Stimulated activated CD4-positive, alpha-beta T cell treated with anti-CD3 and anti-CD28 coated beads, TNF-alpha, amount 100 ng/mL, for 1 hour (primary cell): ENCODE measurements around the gene GABBR2.

Source experiments
- DNase-seq, 3 donors: peaks; one replicate each; pipeline ENCODE4 v3.0.0-alpha.2; 2020; ENCODE audit warnings: low read depth in 3 of 3, low spot score in 1 of 3

Gene GABBR2

GRCh38 chr9:98264516-98264915 is 444.2 kb downstream of the GABBR2 start:
- DNase-seq = no peak

- DNase-seq = peak; percentile 58 to 70 (median 60)
Measured at GRCh38 chr9:98263482-98264357, 445.0 kb downstream of the GABBR2 start.

GRCh38 chr9:98263080-98263479 is 445.7 kb downstream of the GABBR2 start:
- DNase-seq = no peak

- no peak for DNase-seq
Measured at GRCh38 chr9:98262056-98262455, 446.7 kb downstream of the GABBR2 start.

- DNase-seq = no peak
Measured at GRCh38 chr9:98260635-98261034, 448.1 kb downstream of the GABBR2 start.

GRCh38 chr9:98259791-98260190 is 448.9 kb downstream of the GABBR2 start:
- DNase-seq = no peak

GRCh38 chr9:98256756-98257155 is 452.0 kb downstream of the GABBR2 start:
- no peak for DNase-seq

GRCh38 chr9:98255578-98256296 is 453.0 kb downstream of the GABBR2 start, which contains the start of gene TBC1D2:
Gene TBC1D2, minus strand, starts transcription at chr9:98255649. Its CDS starts 108 bp downstream, at chr9:98255541.
- peak; percentile 94 to 98 (median 97) for DNase-seq

- DNase-seq = no peak
Measured at GRCh38 chr9:98255061-98255577, 453.6 kb downstream of the GABBR2 start.

GRCh38 chr9:98254228-98255060 is 454.3 kb downstream of the GABBR2 start:
- DNase-seq = no peak

GRCh38 chr9:98253565-98253964 is 455.2 kb downstream of the GABBR2 start:
- DNase-seq = no peak

GRCh38 chr9:98251551-98251950 is 457.2 kb downstream of the GABBR2 start:
- no peak for DNase-seq

GRCh38 chr9:98249771-98250170 is 459.0 kb downstream of the GABBR2 start:
- no peak for DNase-seq

GRCh38 chr9:98248737-98249474 is 459.8 kb downstream of the GABBR2 start:
- DNase-seq = no peak

GRCh38 chr9:98247831-98248657 is 460.7 kb downstream of the GABBR2 start:
- DNase-seq = no peak

GRCh38 chr9:98242426-98242825 is 466.3 kb downstream of the GABBR2 start:
- DNase-seq = no peak

- DNase-seq = no peak
Measured at GRCh38 chr9:98241357-98242300, 467.1 kb downstream of the GABBR2 start.

- no peak for DNase-seq
Measured at GRCh38 chr9:98240475-98240874, 468.3 kb downstream of the GABBR2 start.
